Suprapubic skin (tissue), 4 donors: Measurements from ENCODE around the gene TPRG1. TPM values are rescaled to one million over a fixed set of nuclear protein-coding genes. Genes with fewer than 3 reads are reported as not detected.
"Not testable (repeated sequence)": the region's sequence is repeated elsewhere in the genome, so short reads cannot be mapped to it uniquely, and the experiment has no call there.

ENCODE experiments used
- DNase-seq, 2 donors: peaks; one replicate each; pipeline ENCODE4 v3.0.0-alpha.2; 2019; ENCODE audit warnings: low spot score in 2 of 2
- H3K27ac ChIP-seq: fragments of 200-600 bp; sonication (generic); one replicate; pipeline ENCODE4 v1.5.1; 2019
- H3K27me3 ChIP-seq: fragments of 200-600 bp; sonication (generic); one replicate; pipeline ENCODE4 v1.5.1; 2019
- H3K36me3 ChIP-seq: fragments of 200-600 bp; sonication (generic); one replicate; pipeline ENCODE4 v1.5.1; 2019
- H3K4me1 ChIP-seq: fragments of 200-600 bp; sonication (generic); one replicate; pipeline ENCODE4 v1.5.1; 2019
- H3K4me3 ChIP-seq: fragments of 200-600 bp; sonication (generic); one replicate; pipeline ENCODE4 v1.5.1; 2019; ENCODE audit warnings: mild to moderate bottlenecking
- H3K9me3 ChIP-seq: fragments of 200-600 bp; sonication (generic); one replicate; pipeline ENCODE4 v1.5.1; 2019
- EP300 ChIP-seq: sonication (generic); formaldehyde crosslinking; IDR thresholded peaks from one replicate; pipeline ENCODE4 v1.6.1; 2017; ENCODE audit warnings: antibody characterized with exemption
- POLR2A ChIP-seq, 2 donors: fragments of 450-650 bp; IDR thresholded peaks; one replicate each; pipeline ENCODE4 v1.6.1; 2017; ENCODE audit warnings: antibody characterized with exemption in 2 of 2, mild to moderate bottlenecking in 2 of 2, moderate library complexity in 2 of 2
- POLR2AphosphoS5 ChIP-seq, 3 donors: sonication (generic); formaldehyde crosslinking; IDR thresholded peaks; one replicate each; pipeline ENCODE4 v1.6.1; 2017; ENCODE audit warnings: antibody characterized with exemption in 3 of 3
- WGBS: methylation state at CpG from one replicate; pipeline ENCODE4 v1.1.5; 2018; 5-methylcytosine and 5-hydroxymethylcytosine counted together
- total RNA-seq, 4 donors: library from RNA; depleted of rRNA; stranded (reverse); fragments of >200 nt; gene quantifications; one replicate each; pipeline ENCODE4 v1.1.0, GENCODE V29; 2016
- TF ChIP-seq, protein P1 (sequence below), 2 donors: fragments of 200-600 bp in 1 of 2; fragments of 450-650 bp in 1 of 2; sonication (generic) in 1 of 2; IDR thresholded peaks; one replicate each; pipeline ENCODE4 v1.5.1; 2016 to 2019; ENCODE audit warnings: antibody characterized with exemption in 2 of 2, mild to moderate bottlenecking in 1 of 2, moderate library complexity in 1 of 2

TPRG1 gene
- total RNA-seq, 4 donors from 2014 or later: 19.9 to 30.9 (median 28.4) TPM

- no peak for DNase-seq
- Histone ChIP-seq H3K4me1 (peaks cover 14% of the 10 kb centered on the region), H3K9me3 (no peaks in the 10 kb centered on the region), H3K36me3 (no peaks in the 10 kb centered on the region), H3K27me3 (no peaks in the 10 kb centered on the region), H3K27ac (no peak overlapping the region), H3K4me3 (no peak overlapping the region)
- no peak for TF ChIP-seq EP300
- no peak for TF ChIP-seq POLR2A (IDR thresholded peaks at IDR 0.05)
- TF ChIP-seq, protein P1, sequence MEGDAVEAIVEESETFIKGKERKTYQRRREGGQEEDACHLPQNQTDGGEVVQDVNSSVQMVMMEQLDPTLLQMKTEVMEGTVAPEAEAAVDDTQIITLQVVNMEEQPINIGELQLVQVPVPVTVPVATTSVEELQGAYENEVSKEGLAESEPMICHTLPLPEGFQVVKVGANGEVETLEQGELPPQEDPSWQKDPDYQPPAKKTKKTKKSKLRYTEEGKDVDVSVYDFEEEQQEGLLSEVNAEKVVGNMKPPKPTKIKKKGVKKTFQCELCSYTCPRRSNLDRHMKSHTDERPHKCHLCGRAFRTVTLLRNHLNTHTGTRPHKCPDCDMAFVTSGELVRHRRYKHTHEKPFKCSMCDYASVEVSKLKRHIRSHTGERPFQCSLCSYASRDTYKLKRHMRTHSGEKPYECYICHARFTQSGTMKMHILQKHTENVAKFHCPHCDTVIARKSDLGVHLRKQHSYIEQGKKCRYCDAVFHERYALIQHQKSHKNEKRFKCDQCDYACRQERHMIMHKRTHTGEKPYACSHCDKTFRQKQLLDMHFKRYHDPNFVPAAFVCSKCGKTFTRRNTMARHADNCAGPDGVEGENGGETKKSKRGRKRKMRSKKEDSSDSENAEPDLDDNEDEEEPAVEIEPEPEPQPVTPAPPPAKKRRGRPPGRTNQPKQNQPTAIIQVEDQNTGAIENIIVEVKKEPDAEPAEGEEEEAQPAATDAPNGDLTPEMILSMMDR (IDR thresholded peaks at IDR 0.05): no peak
- no peak for TF ChIP-seq POLR2AphosphoS5 (IDR thresholded peaks at IDR 0.05)
- WGBS: 92% methylated on average over 3 of the region's 3 CpGs
These were observed 148.7 kb downstream of the TPRG1 start for GRCh38 chr3:189320511-189320910.

DNA sequence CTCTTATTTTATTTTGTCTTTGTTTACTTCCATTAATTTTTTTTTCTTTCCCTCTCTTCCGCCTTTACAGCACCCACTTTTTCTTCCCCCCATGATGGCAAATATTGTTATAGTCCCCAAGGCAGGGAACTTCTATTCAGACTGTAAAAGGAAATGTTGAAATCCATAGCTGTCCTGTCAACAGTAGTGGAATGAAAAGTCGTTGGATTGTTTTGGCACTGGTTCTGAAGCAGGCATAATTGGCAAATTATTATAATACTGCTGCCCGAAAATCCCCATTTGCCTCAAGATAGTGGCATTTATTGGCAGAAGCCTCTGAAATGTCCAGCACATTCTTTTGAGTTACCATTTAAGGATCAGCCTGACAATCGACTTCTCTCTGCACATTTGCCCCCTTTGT lies 150.6 kb downstream of the TPRG1 start:
- H3K27ac ChIP-seq: no peak overlapping the region
- TF ChIP-seq POLR2AphosphoS5 (IDR thresholded peaks at IDR 0.05) (no peak), POLR2A (IDR thresholded peaks at IDR 0.05) (no peak), EP300 (no peak)
- TF ChIP-seq, protein P1 (IDR thresholded peaks at IDR 0.05): no peak
- H3K27me3 ChIP-seq: no peaks in the 10 kb centered on the region
- H3K9me3 ChIP-seq: no peaks in the 10 kb centered on the region
- DNase-seq: no peak
- H3K4me3 ChIP-seq: no peak overlapping the region
- peaks cover 9% of the 10 kb centered on the region for H3K4me1 ChIP-seq
- 62% methylated on average over 4 of the region's 4 CpGs for WGBS
- no peaks in the 10 kb centered on the region for H3K36me3 ChIP-seq

- H3K36me3 ChIP-seq: no peaks in the 10 kb centered on the region
- no peaks in the 10 kb centered on the region for H3K9me3 ChIP-seq
- WGBS: 46% methylated on average over 5 of the region's 5 CpGs
- DNase-seq: no peak
- no peaks in the 10 kb centered on the region for H3K27me3 ChIP-seq
- no peak for TF ChIP-seq POLR2A (IDR thresholded peaks at IDR 0.05)
- TF ChIP-seq, protein P1 (IDR thresholded peaks at IDR 0.05): no peak
- no peak for TF ChIP-seq EP300
- TF ChIP-seq POLR2AphosphoS5 (IDR thresholded peaks at IDR 0.05): no peak
- no peak overlapping the region for H3K4me3 ChIP-seq
- no peak overlapping the region for H3K27ac ChIP-seq
- H3K4me1 ChIP-seq: peaks cover 9% of the 10 kb centered on the region
These were observed 152.9 kb downstream of the TPRG1 start for GRCh38 chr3:189324538-189325138.

- H3K36me3 ChIP-seq: no peaks in the 10 kb centered on the region
- no peak for DNase-seq
- TF ChIP-seq POLR2AphosphoS5 (IDR thresholded peaks at IDR 0.05) (no peak), EP300 (no peak), POLR2A (IDR thresholded peaks at IDR 0.05) (no peak)
- TF ChIP-seq, protein P1 (IDR thresholded peaks at IDR 0.05): no peak
- WGBS: 87% methylated on average over 3 of the region's 3 CpGs
- peaks cover 9% of the 10 kb centered on the region for H3K4me1 ChIP-seq
- no peaks in the 10 kb centered on the region for H3K9me3 ChIP-seq
- no peaks in the 10 kb centered on the region for H3K27me3 ChIP-seq
- H3K27ac ChIP-seq: no peak overlapping the region
- H3K4me3 ChIP-seq: no peak overlapping the region
These were observed 153.7 kb downstream of the TPRG1 start for GRCh38 chr3:189325454-189325853.

DNA sequence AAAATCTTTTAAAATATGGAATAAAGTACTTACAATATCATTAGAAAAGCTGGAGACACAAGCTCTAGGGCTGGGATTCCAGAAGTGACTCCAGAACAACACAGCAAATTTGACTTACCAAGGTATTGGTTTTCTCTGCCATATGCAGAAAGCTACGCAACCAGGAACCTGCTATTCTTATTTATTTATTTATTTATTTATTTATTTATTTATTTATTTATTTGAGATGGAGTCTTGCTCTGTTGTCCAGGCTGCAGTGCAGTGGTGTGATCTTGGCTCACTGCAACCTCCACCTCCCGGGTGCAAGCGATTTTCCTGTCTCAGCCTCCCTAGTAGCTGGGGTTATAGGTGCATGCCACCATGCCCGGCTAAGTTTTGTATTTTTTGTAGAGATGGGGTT lies 157.9 kb downstream of the TPRG1 start:
- H3K4me1 ChIP-seq, H3K36me3 ChIP-seq, H3K9me3 ChIP-seq, DNase-seq, H3K27ac ChIP-seq, H3K27me3 ChIP-seq, H3K4me3 ChIP-seq: not testable (repeated sequence)
- WGBS: 96% methylated on average over 4 of the region's 4 CpGs

GRCh38 chr3:189330066-189330465 lies 158.3 kb downstream of the TPRG1 start:
- no peak for TF ChIP-seq POLR2AphosphoS5 (IDR thresholded peaks at IDR 0.05)
- TF ChIP-seq, protein P1 (IDR thresholded peaks at IDR 0.05): no peak
- TF ChIP-seq EP300: no peak
- TF ChIP-seq POLR2A (IDR thresholded peaks at IDR 0.05): no peak
- no peaks in the 10 kb centered on the region for H3K9me3 ChIP-seq
- H3K4me3 ChIP-seq: no peak overlapping the region
- peaks cover 3% of the 10 kb centered on the region for H3K4me1 ChIP-seq
- no peaks in the 10 kb centered on the region for H3K27me3 ChIP-seq
- H3K36me3 ChIP-seq: no peaks in the 10 kb centered on the region
- no peak for DNase-seq
- H3K27ac ChIP-seq: no peak overlapping the region
- WGBS: 89% methylated on average over 4 of the region's 4 CpGs
